HG02938 (cell line): ENCODE measurements around the gene CPPED1.
"Not testable (repeated sequence)": the region's sequence is repeated elsewhere in the genome, so short reads cannot be mapped to it uniquely, and the experiment has no call there.

Experiments
- ATAC-seq: cut with Tn5 transposase; IDR thresholded peaks from one replicate; pipeline ENCODE4 v1.9.1; 2021; ENCODE audit warnings: mild to moderate bottlenecking, moderate library complexity; ENCODE audit not compliant: unreplicated experiment

CPPED1 gene

DNA sequence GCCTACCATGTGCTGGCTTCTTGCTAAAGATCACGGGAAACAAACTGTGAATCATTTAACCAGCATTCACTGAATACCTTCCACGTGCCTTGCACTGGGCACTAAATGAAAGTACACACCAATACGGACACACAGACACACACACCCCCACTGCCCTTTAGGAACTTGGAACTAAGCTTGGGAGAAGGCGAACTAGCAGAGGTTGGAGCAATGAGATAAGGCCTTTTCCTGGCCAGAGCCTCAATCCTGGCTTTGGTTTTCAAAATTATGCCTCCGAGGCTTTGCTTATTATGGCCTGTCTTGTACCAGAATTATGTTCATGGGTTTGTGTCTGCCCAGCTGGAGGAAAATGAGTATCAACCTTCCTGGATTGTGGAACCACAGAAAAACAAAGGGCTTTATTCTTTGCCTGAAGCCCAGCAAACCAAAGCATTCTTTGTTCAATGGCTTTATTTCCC is 32.3 kb downstream of the CPPED1 start:
- ATAC-seq = no peak

DNA sequence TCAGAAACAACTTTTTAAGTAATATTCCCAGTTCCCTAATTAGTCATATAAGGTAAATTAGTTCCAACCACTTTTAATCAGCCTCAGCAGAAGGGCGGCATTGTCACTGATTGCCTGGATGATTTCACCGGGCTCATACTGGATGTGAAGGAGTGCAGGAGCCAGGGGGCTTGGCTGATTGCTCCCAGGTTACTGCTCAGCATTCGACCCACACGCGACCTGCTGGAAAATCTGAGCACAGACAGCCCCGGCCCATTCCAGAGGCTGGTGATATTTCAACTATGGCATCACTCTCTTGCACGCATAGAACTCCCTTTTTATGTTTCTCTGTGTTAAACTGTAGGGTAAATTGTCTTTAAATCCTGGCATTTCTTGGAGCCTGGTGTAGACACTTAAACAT is 34.2 kb downstream of the CPPED1 start:
- no peak for ATAC-seq

DNA sequence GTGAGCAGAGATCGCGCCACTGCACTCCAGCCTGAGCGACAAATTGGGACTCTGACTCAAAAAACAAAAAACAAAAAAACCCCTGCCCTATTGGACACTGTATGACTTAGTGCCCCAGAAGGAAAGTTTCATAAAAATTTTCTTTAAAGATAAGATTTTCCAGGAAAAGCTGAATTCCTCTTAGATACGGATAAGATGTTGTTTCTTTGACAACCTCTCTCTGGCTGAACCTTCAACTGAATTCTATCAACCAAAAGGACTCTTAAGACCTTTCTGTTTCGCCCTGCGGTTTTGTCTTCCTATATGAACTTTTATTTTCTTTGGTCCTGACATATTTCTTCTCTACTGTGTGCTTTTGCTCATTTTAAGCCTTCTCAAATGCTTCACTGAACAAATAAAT is 35.8 kb downstream of the CPPED1 start:
- ATAC-seq = no peak

DNA sequence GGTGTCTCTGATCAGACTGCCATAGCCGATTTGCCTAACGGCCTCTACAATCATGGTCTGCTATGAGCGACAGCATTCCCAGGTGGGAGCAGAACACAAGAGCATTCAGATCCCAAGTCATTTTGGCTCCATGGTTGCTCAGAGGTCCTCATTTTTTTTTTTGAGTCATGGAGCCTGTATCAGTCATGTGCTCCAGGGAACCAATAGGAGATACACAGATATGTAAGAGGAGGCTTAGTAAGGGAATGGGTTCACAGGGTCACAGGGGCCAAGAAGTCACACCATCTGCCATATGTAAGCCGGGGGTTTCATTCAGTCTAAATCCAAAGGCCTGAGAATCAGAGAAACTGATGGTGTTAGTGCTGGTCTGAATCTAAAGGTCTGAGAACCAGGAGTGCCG is 36.8 kb downstream of the CPPED1 start:
- no peak for ATAC-seq

DNA sequence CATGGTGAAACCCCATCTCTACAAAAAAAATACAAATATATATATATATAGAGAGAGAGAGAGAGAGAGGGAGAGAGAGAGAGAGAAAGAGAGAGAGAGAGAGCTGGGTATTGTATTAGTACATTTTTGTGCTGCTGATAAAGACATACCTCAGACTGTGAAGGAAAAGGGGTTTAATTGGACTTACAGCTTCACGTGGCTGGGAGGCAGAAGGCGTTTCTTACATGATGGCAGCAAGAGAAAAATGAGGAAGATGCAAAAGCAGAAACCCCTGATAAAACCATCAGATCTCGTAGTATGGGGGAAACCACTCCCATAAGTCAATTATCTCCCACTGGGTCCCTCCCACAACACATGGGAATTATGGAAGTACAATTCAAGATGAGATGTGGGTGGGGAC is 37.5 kb downstream of the CPPED1 start:
- not testable (repeated sequence) for ATAC-seq

DNA sequence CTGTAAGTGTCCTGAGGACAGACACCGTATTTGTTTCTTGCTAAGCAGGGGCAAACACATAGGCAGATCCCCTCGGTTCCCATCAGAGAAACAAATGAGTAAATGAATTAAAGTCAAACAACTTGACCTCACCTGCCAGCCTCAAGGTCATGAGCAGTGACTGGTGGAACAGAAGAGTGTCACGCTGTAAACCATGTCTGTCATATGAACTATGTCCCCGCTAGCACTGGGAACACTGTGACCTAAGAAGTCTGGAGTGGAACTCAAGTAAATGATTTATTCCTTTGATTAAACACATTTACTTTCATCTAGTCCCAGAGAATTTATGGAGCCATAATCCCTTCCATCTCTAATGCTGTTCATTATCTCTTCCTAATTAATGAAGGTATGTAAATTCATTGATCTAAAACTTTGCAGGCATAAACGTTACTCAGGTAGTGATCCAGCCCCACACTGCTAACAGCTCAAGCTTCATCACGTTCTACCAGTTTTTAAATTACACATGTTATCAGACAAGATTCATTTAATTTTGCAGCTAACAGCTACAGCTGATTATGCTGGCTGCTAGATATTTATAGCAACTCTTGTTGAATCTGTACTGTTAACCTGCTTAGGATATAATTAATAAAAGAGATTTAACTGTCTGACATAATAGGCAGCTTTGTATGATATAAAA is 38.7 kb downstream of the CPPED1 start:
- ATAC-seq = no peak

DNA sequence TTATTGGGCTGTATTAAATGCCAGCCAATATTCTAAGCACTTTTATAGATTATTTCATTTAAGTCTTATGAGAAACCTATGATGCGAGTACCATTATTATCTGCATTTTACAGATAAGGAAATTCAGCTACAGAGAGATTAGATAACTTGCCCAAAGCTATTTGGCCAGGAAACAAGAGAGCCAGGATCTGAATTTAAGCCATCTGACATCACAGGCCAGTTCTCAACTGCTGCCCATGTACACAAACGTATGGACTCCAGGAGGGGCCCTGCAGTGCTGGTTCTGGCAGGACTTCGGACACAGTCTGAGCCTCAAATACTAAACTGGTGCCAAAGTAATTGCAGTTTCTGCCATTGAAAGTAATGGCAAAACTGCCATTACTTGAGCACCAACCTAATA is 40.2 kb downstream of the CPPED1 start:
- ATAC-seq = no peak

DNA sequence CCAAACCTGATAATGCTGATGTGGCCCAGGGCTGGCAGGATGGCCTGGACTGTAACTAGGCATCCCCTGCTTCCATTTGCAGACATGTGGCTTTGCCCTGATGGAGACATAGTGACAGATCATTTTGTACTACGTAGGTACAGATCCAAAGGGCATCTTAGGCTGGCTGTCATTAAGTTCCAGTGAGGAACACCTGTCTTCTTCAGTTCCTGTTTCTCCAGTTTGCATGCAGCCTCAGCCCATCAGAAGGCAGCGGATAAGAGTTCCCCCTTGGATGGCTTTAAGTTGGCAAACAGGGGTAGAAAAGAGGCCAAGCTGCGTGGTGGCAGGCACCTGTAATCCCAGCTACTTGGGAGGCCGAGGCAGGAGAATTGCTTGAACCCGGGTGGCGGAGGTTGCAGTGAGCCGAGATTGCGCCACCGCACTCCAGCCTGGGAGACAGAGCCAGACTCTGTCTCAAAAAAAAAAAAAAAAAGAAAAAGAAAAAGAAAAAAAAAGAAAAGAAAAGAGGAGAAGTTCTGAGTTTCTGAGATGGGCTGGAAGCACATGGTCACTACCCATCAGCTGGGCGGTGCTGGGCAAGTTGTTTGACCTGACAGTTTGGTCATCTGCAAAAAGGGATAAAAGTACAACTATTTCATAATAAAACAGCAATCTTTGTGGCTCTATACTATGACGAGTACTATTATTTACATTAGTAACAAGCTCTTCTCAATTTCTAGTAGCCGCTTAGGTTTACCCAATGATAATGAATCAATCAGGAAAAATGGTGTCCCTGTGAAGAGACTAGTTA is 42.7 kb downstream of the CPPED1 start:
- no peak for ATAC-seq

DNA sequence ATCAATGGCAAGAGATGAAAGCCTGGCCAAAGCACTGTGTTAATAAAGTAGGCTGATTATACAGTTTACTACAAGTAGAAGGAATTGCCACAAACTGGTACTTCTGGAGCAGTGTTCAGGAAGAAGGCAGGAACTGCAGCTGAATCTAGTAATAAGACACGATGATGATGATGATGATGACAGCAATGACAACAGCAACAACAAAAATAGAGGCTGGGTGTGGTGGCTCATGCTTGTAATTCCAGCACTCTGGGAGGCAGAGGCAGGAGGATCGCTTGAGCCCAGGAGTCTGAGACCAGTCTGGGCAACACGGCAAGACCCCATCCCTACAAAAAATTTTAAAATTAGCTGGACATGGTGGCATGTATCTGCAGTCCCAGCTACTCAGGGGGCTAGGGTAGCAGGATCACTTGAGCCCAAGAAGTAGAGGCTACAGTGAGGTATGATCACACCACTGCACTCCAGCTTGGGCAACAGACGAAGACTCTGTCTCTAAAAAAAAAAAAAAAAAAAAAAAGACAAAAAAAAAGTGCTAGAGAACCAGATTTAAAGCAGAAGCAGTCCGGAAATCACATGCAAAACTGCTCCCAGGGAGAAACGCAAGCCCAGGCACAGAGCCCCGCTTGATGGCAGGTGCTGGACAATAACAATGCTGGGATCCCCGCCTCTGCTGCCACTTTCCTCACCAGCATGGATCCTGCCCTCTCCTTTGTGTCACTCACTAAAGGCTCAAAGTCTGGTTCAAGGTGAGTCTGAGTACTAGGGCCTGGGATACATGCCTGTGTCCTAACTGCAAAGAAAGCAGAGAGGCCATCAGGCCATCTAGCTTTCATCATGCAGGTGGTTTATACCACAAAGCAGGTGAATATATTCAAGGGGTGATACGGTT is 44.8 kb downstream of the CPPED1 start:
- ATAC-seq = no peak

DNA sequence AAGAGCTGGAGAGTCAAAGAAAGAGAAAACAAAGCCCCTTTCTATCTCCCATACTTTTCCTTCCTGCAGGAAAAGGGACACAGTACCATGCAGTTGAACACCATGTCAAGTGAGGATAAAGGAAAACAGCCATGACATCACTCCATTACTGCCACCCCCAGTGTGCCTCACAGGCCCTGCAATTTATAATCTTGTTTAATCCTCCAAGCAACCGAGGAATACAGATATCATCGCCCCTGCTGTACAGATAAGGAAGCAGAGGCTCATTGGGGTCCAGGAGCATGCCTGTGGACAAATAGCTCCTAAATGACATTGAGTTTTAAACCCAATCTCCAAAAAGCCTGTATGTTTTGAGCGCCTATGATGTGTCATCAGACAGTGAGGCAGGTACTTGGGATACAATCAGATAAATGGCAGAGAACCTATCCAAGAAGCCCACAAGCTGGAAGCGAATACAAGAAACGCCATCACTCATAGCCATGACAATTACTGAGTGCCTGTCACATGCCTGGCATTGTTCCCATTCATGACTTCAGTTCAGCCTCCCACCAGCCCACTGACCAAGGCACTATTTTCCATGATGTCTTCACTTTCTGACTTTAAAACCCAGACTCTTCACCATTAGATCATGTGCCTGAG is 45.5 kb downstream of the CPPED1 start:
- no peak for ATAC-seq

DNA sequence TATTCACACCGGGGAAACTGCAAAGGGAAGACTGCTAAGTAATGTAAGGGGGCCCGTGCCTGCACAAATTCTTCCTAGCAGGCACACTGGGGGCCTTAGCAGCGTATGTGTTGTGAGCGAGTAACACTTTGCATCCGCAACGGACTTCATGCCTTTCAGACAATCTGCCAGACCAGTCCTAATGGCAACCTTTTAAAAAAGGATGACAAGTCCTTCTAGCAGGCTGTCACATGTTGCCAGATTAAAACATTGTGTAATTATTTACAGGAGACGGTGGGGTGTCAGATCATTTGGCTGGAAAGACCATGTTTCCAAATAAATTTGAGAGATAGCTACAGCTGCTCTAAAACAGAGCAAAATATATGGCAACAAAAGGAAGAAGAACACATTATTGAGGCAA is 46.1 kb downstream of the CPPED1 start:
- no peak for ATAC-seq

DNA sequence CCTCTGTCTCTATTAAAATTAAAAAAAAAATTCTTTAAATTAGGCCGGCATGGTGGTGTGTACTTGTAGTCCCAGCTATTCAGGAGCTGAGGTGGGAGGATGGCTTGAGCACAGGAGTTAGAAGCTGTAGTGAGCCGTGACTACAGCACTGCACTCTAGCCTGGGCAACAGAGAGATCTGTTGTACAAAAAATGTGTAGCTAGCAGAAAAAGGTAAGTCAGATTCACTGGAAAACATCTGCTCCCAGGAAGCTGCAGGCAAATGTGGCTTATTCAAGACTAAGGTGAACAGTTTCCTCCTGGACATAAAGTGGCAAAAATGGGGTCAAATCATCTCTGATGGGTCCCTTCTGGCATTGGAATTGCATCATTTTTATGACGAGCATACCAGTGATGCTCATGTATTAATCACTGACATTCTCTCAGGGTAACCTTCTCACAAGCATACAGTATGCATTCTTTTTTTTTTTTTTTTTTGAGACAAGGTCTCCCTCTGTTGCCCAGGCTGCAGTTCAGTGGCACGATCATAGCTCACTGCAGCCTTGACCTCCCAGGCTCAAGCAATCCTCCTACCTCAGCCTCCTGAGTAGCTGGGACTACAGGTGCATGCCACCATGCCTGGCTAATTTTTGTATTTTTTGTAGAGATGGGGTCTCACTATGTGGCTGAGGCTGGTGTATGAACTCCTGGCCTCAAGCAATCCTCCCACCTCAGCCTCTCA is 48.7 kb downstream of the CPPED1 start:
- no peak for ATAC-seq

DNA sequence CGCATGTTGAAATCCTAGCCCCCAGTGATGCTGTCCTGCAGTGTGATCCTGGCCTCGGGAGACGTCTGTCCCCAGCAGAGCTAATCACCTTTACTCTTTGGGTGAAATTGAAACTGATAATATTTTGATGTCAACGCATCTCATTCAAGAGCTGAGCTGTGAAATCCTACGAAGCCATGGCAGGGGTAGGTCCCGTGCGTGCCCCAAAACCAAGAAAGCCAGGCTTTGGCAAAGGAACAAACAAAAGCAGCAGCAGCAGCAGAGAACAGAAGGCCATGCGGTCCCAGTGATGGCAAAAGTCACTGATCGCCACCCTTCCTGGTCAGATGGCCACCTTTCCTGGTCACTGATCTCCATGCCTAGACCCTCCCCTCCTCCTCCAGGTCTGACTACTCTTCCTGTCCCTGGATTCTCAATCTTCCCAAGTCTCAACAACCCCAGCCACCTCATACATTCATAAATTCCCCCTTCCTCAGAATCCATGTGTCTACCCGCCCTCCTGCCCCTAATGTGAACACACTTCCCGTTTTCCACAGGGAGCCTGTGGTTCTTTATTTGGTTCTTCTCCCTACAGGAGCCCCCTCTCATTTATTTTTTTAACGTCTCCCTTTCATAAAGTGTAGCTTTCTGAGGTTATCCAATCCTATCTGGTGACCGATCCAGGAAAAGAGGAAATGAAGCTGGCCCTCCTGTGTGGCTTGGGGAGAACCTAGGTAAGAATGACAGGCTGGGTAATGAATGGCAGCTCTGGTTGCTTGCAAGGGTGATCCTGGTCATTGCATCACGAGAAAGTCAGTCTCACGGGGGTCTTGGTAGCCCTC is 50.3 kb downstream of the CPPED1 start:
- no peak for ATAC-seq

DNA sequence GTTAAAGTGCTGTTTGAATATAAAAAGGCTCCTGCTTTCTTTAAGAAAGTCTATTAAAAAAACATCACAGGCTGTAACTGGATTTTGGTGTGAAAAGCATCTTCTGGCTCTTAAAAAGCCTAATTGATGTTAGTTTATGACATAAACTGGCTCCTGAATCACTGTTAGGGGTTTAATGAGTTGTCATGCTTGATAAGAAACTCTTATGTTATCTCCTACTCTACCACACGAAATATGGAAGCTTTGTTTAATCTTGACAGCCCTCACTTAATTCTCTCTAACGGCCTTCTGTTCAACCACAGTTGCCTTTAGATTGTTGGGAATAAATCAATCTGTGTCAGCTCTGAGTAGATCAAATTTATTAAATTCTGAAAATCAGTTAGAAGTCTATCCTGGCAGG is 51.5 kb downstream of the CPPED1 start:
- no peak for ATAC-seq

DNA sequence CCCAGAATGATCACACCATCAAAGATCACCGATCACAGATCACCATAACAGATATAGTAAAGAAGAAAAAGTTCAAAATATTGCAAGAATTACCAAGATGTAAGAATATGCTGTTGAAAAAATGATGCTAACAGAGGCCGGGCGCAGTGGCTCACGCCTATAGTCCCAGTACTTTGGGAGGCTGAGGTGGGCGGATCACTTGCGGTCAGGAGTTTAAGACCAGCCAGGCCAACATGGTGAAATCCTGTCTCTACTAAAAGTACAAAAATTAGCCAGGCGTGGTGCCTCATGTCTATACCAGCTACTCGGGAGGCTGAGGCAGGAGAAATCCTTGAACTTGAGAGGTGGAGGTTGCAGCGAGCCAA is 53.2 kb downstream of the CPPED1 start:
- no peak for ATAC-seq

DNA sequence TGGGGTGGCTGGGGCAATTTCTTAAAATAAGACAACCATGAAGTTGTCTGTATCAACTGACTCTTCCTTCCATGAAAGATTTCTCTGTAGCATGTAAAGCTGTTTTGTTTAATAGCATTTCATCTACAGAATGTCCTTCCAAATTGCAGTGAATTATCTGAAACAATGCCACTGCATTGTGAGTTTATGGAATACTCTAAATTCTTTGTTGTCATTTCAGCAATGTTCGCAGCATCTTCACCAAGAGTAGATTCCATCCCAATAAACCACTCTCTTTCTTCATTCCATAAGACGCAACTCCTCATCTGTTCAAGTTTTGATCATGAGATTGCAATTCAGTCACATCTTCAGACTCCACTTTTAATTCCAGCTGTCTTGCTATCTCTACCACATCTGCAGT is 54.6 kb downstream of the CPPED1 start:
- no peak for ATAC-seq

DNA sequence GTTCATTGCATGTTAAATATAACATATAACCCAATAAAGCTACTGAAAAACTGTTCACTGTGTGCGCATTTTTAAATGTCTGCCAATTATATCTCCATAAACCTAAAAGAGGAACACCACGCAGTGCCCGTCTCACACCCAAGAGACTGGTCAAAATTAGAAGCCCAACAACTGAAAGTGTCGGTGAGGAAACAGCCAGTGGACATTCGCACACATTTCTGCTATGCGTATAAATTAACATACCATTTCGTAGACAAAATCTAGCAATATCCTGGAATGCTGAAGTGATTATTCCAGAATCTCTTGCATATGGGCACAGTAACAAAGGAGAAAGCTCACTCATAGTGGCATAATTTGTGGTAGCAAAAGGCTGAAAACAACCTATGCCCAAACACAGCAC is 55.9 kb downstream of the CPPED1 start:
- ATAC-seq = no peak

DNA sequence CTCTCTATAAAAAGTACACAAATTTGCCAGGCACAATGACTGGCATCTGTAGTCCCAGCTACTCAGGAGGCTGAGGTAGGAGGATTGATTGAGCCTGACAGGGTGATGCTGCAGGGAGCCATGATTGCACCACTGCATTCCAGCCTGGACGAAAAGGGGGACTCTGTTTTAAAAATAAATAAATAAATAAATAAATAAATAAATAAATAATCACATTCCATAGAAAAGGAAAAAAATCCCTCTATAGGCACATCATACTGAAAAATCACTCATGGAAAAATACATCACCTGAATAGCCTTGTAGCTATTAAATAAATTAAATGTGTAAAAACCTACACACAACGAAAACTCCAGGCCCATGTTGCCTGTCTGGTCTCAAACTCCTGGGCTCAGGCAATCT is 56.4 kb downstream of the CPPED1 start:
- ATAC-seq = no peak

DNA sequence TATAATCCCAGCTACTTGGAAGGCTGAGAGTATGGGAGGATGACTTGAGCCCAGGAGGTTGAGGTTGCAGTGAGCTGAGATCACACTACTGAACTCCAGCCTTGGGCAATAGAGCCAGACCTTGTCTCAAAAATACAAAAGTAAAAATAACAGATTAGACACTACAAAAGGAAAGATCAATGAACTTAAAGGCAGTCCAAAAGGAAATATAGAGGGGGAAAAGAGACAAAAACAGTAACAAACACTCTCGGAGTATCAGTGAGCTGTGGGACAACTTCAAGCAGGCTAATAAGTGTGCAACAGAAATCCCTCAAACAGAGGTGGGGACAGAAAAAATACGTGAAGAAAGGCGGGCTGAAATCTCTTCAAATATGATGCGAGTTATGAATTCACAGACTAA is 58.8 kb downstream of the CPPED1 start:
- ATAC-seq = no peak

DNA sequence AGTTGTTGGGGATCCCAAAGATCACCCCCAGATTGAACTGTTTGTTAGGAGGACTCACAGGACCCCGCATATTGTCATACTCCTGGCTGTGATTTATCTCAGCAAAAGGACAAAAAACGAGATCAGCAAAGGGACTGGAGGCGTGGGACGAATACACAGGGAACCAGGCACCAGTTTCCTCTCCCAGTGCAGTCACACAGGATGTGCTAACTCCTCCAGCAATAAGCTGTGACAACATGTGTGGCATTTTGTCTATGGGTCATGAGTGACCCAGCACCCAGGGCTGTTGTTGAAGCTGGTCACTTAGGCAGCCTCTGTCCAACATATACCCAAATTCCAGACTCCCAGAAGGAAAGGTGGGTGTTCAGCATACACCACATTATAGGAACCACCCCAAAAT is 60.9 kb downstream of the CPPED1 start:
- ATAC-seq = no peak
